Mucosa of descending colon (tissue), 3 donors: ENCODE data around the gene CTXN1. TPM values are rescaled to one million over a fixed set of nuclear protein-coding genes. Genes with fewer than 3 reads are reported as not detected.

Experiments
- ATAC-seq: fragments of 200-7000 bp; cut with Tn5 transposase; one replicate; pipeline ENCODE4 v1.9.1; 2020; ENCODE audit warnings: mild to moderate bottlenecking, moderate library complexity
- DNase-seq, 3 donors: peaks; one replicate each; pipeline ENCODE4 v3.0.0-alpha.2; 2020
- H3K36me3 ChIP-seq: fragments of 200-600 bp; one replicate; pipeline ENCODE4 v1.8.0; 2021; ENCODE audit warnings: low read depth, mild to moderate bottlenecking
- H3K4me1 ChIP-seq: fragments of 200-600 bp; one replicate; pipeline ENCODE4 v1.8.0; 2021; ENCODE audit warnings: low read depth, mild to moderate bottlenecking
- H3K4me3 ChIP-seq: fragments of 200-600 bp; one replicate; pipeline ENCODE4 v1.8.0; 2021; ENCODE audit warnings: mild to moderate bottlenecking
- H3K9me3 ChIP-seq: fragments of 200-600 bp; one replicate; pipeline ENCODE4 v1.8.0; 2021; ENCODE audit warnings: mild to moderate bottlenecking
- CTCF ChIP-seq: fragments of 200-600 bp; IDR thresholded peaks from one replicate; pipeline ENCODE4 v1.8.0; 2022; ENCODE audit warnings: antibody characterized with exemption, mild to moderate bottlenecking
- intact Hi-C, 2 donors: fragments of 100-400 bp; cut with DNase I in 1 of 2; cut with micrococcal nuclease in 1 of 2; formaldehyde crosslinking; loops; one replicate each; pipeline versions ENCODE4 v1.11.0 to v1.11.1; 2022; cut with DNase I, micrococcal nuclease
- total RNA-seq, 3 donors: library from RNA; stranded (reverse); fragmentation: NEBNext Ultra II Directional in 2 of 3; extraction: Animal tissue kit (Norgen Biotek cat#: 25700) in 2 of 3; gene quantifications; one replicate each; pipeline versions ENCODE4 v1.2.1 to v1.2.4, GENCODE V29; 2021 to 2023
- donor health status: DM: no; HTN: no; CAD: no; lungs with moderate emphysema.
- donor health status: DM: no; HTN: no; CAD: no.
- donor health status: DM: no; HTN: yes; CAD: no.

CTXN1 gene
- total RNA-seq, 3 donors from 2014 or later = 0.69 to 28.3 (median 1.9) TPM

DNA sequence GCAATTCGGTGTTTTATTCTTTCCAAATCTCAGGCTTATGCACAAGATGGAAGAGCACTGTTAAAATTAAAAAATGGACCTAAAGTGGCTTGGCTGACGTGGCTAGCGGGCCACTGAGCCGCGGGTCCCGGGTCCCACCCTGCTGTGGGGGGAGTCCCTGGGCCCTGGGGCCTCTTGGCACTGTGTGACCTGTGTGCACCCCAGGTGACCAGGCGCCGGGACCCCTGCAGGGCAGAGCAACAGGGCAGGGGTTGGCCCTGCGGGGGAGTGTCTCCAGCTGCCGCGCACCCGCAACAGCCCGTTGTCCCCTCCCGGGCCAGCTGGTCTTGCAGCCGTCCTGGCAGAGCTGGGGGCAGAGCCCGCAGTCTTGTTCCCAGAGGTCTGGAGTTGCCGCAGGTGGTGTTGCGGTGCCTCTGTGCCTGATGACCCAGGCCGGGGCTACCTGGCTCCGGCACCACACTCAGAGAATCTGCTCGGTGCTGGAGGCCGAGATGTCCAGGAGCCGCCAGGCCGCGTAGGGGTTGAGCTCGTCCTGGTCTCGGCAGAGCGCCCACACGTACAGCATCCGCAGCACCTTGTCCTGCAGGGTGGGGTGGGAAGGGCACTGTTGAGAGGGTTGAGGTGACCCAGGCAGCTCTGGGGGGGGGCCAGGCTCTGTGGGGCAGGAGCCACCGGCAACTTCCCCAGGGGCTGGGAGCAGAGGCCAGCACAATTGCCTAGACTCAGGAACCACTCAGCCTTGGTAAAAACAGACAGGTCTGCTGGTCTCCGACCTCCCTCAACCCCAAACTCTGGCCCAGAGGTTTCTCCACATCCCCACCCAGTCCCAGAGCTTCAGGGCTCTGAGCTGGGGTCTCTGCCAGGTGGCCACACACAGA is 1.0 kb upstream of the CTXN1 start:
- intact Hi-C loops = no loop called here
- DNase-seq (peak in 2 of 3 donors; percentile 47 to 61), ATAC-seq (no peak)
- no peak for TF ChIP-seq CTCF
- H3K4me3 ChIP-seq = no peak overlapping the region
- no peaks in the 10 kb centered on the region for H3K9me3 ChIP-seq
- H3K4me1 ChIP-seq = peaks cover 12% of the 10 kb centered on the region
- H3K36me3 ChIP-seq = no peaks in the 10 kb centered on the region

- H3K4me3 ChIP-seq = no peak overlapping the region
- DNase-seq = peak; percentile 67 to 80 (median 77)
- peaks cover 21% of the 10 kb centered on the region for H3K4me1 ChIP-seq
- H3K9me3 ChIP-seq = no peaks in the 10 kb centered on the region
- ATAC-seq = no peak
- intact Hi-C loops = no loop called here
- peak; percentile 70 for TF ChIP-seq CTCF
- H3K36me3 ChIP-seq = no peaks in the 10 kb centered on the region
Measured at GRCh38 chr19:7925171-7925851, 624 bp downstream of the CTXN1 start.

DNA sequence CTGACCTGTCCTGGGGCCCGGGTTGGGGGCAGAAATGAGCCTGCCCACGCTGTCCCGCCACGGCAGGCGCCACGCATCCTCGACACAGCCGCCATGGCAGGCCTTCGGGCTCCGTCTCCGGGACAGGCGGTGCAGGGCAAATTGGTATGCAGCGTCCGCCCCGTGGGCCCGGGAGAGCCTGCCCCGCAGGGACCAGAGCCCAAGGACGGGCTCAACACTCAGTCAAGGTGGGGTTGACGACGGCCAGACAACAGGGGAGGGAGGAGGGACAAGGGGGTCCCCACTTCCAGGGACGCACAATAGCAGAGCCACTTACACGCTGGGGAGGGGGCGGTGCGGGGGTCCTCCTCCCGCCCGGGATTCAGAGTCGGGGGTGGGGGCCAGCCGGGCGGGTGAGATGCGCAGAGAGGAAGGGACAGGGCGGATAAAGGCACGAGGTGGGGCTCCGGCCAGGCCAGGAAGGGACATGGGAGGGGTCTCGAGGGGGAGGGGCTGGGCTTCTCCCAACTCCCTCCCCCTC is 1.2 kb downstream of the CTXN1 start:
- intact Hi-C loops = no loop called here
- no peaks in the 10 kb centered on the region for H3K36me3 ChIP-seq
- no peak overlapping the region for H3K4me3 ChIP-seq
- TF ChIP-seq CTCF = no peak
- peak in 2 of 3 donors; percentile 42 to 65 for DNase-seq
- ATAC-seq = no peak
- no peaks in the 10 kb centered on the region for H3K9me3 ChIP-seq
- peaks cover 23% of the 10 kb centered on the region for H3K4me1 ChIP-seq

DNA sequence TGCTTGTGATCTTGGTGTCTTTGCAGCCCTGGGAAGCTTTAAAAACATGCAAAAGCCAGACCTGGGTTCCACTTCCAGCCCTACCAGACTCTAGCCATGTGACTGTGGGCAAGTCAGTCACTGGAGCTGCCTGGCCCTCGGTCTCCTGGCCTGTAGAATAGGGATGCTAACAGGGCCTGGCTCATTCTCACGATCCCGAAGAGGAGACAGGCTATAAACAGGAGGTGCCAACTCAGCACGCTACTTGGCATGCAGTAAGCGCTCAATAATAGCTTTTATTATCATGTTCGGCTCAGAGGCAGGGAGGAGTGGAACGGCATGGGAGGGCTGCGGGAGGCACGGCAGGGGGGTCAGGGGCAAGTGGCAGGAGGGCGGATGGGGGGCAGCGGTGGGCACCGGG is 1.7 kb downstream of the CTXN1 start:
- intact Hi-C loops = no loop called here
- no peaks in the 10 kb centered on the region for H3K36me3 ChIP-seq

More for the DNA sequence above, 1.7 kb downstream of the CTXN1 start:
- no peak for TF ChIP-seq CTCF
- DNase-seq = no peak
- no peaks in the 10 kb centered on the region for H3K9me3 ChIP-seq
- H3K4me1 ChIP-seq = peaks cover 25% of the 10 kb centered on the region
- no peak overlapping the region for H3K4me3 ChIP-seq
- ATAC-seq = no peak
